H1 (cell line): ENCODE measurements around the gene SEMA3D. TPM values are rescaled to one million over a fixed set of nuclear protein-coding genes. Genes with fewer than 3 reads are reported as not detected.

ENCODE experiments used
- CTCF ChIA-PET: fragments of 300-600 bp; sonication (Branson Sonifier 250); formaldehyde crosslinking; loops from one replicate; lab custom pipeline; 2021; ENCODE audit not compliant: partially characterized antibody; lab: Charles Lee
- POLR2A ChIA-PET: fragments of 300-600 bp; sonication (Branson Sonifier 250); formaldehyde crosslinking; loops from one replicate; lab custom pipeline; 2021; ENCODE audit warnings: inconsistent platforms; ENCODE audit not compliant: partially characterized antibody; lab: Charles Lee
- DNase-seq, 2 experiments: peaks; one replicate each; pipeline versions ENCODE4 v3.0.0 to v3.0.0-alpha.2; 2010 to 2022; ENCODE audit warnings: low spot score in 2 of 2, low read depth in 1 of 2, mixed read lengths in 1 of 2
- FAIRE-seq: peaks from 2 replicates; lab custom pipeline; 2011; peaks lifted over from hg19 to GRCh38; lab: Jason Lieb, UNC
- H2AFZ ChIP-seq: 2 replicates; pipeline ENCODE4 v1.8.1; 2012; ENCODE audit warnings: low read length, inconsistent platforms
- H2AK5ac ChIP-seq: 2 replicates; pipeline ENCODE4 v1.6.1; 2013; ENCODE audit warnings: low read depth, low read length
- H2BK120ac ChIP-seq: replicated peaks from 2 replicates; pipeline ENCODE3; 2013; ENCODE audit warnings: low read depth, low read length, inconsistent platforms
- H2BK12ac ChIP-seq: 2 replicates; pipeline ENCODE4 v1.6.1; 2013; ENCODE audit warnings: low read depth, low read length
- H2BK15ac ChIP-seq: 2 replicates; pipeline ENCODE4 v1.6.1; 2013; ENCODE audit warnings: low read length
- H2BK20ac ChIP-seq: 2 replicates; pipeline ENCODE4 v1.6.1; 2013; ENCODE audit warnings: low read length
- H2BK5ac ChIP-seq: 2 replicates; pipeline ENCODE4 v1.6.1; 2013; ENCODE audit warnings: low read depth, low read length
- H3K14ac ChIP-seq: 2 replicates; pipeline ENCODE4 v1.6.1; 2013; ENCODE audit warnings: inconsistent platforms; ENCODE audit not compliant: insufficient read length
- H3K18ac ChIP-seq: 2 replicates; pipeline ENCODE4 v1.6.1; 2013; ENCODE audit warnings: low read length; ENCODE audit errors: extremely low read depth
- H3K23ac ChIP-seq: 2 replicates; pipeline ENCODE4 v1.6.1; 2013; ENCODE audit warnings: inconsistent platforms; ENCODE audit not compliant: insufficient read length
- H3K23me2 ChIP-seq: 2 replicates; pipeline ENCODE4 v1.6.1; 2013; ENCODE audit warnings: low read depth, low read length
- H3K27ac ChIP-seq: 2 replicates; pipeline ENCODE4 v1.6.1; 2011; ENCODE audit warnings: low read depth, low read length, inconsistent platforms
- H3K27me3 ChIP-seq, 4 experiments: replicated peaks in 1 of 4; 1 replicate in 1 of 4; 2 replicates in 3 of 4; pipeline versions ENCODE4 v1.6.1 to v1.8.1; 2011 to 2013; ENCODE audit warnings: low read length in 3 of 4, mild to moderate bottlenecking in 3 of 4, inconsistent platforms in 2 of 4, mixed read lengths in 2 of 4, moderate library complexity in 1 of 4; ENCODE audit not compliant: control insufficient read depth in 3 of 4, insufficient read depth in 3 of 4; ENCODE audit errors: extremely low read depth in 1 of 4
- H3K36me3 ChIP-seq, 4 experiments: 2 replicates each; pipeline versions ENCODE4 v1.6.1 to v1.8.1; 2011 to 2013; ENCODE audit warnings: mild to moderate bottlenecking in 4 of 4, low read length in 3 of 4, moderate library complexity in 2 of 4, control low read depth in 1 of 4, inconsistent platforms in 1 of 4; ENCODE audit not compliant: insufficient read depth in 4 of 4, control insufficient read depth in 2 of 4
- H3K4ac ChIP-seq: replicated peaks from 2 replicates; pipeline ENCODE3; 2013; ENCODE audit warnings: low read length, low read depth, mixed read lengths, inconsistent platforms; ENCODE audit not compliant: insufficient read length
- H3K4me1 ChIP-seq, 4 experiments: replicated peaks in 1 of 4; 1 replicate in 1 of 4; 2 replicates in 3 of 4; pipeline versions ENCODE4 v1.6.1 to v1.8.1; 2011 to 2013; ENCODE audit warnings: low read length in 3 of 4, inconsistent platforms in 2 of 4, mixed read lengths in 1 of 4; ENCODE audit not compliant: insufficient read depth in 4 of 4, control insufficient read depth in 3 of 4
- H3K4me2 ChIP-seq, 2 experiments: 2 replicates each; pipeline versions ENCODE4 v1.6.1 to v1.8.1; 2011 to 2013; ENCODE audit warnings: low read depth in 2 of 2, low read length in 2 of 2, control low read depth in 1 of 2, inconsistent platforms in 1 of 2, mild to moderate bottlenecking in 1 of 2; ENCODE audit not compliant: insufficient read depth in 1 of 2
- H3K4me3 ChIP-seq, 4 experiments: fragments of 200-600, 300-600 bp in 1 of 4; sonication (generic), shearing (Covaris generic), sonication (Bioruptor Twin) in 1 of 4; 2 replicates each; pipeline versions ENCODE4 v1.5.1 to v1.8.1; 2011 to 2016; ENCODE audit warnings: low read length in 4 of 4, low read depth in 3 of 4, control low read depth in 2 of 4, inconsistent platforms in 2 of 4, mild to moderate bottlenecking in 2 of 4, mixed read lengths in 1 of 4, moderate library complexity in 1 of 4; ENCODE audit not compliant: insufficient read depth in 2 of 4; ENCODE audit errors: extremely low read depth in 1 of 4
- H3K56ac ChIP-seq: replicated peaks from 2 replicates; pipeline ENCODE3; 2013; ENCODE audit warnings: low read depth, mild to moderate bottlenecking, mixed read lengths, low read length, inconsistent platforms; ENCODE audit not compliant: insufficient read length
- H3K79me1 ChIP-seq: 2 replicates; pipeline ENCODE4 v1.6.1; 2013; ENCODE audit warnings: low read depth, low read length, control low read depth
- H3K79me2 ChIP-seq, 2 experiments: 2 replicates each; pipeline versions ENCODE4 v1.6.1 to v1.8.1; 2012 to 2013; ENCODE audit warnings: low read length in 2 of 2, mild to moderate bottlenecking in 2 of 2, inconsistent platforms in 1 of 2; ENCODE audit not compliant: insufficient read depth in 2 of 2, control insufficient read depth in 1 of 2
- H3K9ac ChIP-seq, 4 experiments: replicated peaks in 1 of 4; 1 replicate in 1 of 4; 2 replicates in 3 of 4; pipeline versions ENCODE4 v1.6.1 to v1.8.1; 2011 to 2013; ENCODE audit warnings: low read depth in 3 of 4, low read length in 3 of 4, control low read depth in 2 of 4, mild to moderate bottlenecking in 2 of 4, moderate library complexity in 2 of 4, inconsistent platforms in 1 of 4; ENCODE audit errors: extremely low read depth in 1 of 4
- H3K9me3 ChIP-seq, 2 experiments: 2 replicates each; pipeline versions ENCODE4 v1.6.1 to v1.8.1; 2012 to 2013; ENCODE audit warnings: mild to moderate bottlenecking in 2 of 2, moderate library complexity in 2 of 2, control low read depth in 1 of 2, inconsistent platforms in 1 of 2, low read depth in 1 of 2, low read length in 1 of 2, mixed read lengths in 1 of 2; ENCODE audit not compliant: insufficient read depth in 2 of 2
- H4K20me1 ChIP-seq, 2 experiments: replicated peaks in 1 of 2; 2 replicates each; pipeline versions ENCODE3 to v1.8.1; 2011 to 2013; ENCODE audit warnings: inconsistent platforms in 2 of 2, low read length in 2 of 2, mild to moderate bottlenecking in 1 of 2; ENCODE audit not compliant: insufficient read depth in 2 of 2, control insufficient read depth in 1 of 2
- H4K5ac ChIP-seq: 2 replicates; pipeline ENCODE4 v1.6.1; 2013; ENCODE audit warnings: low read length, low read depth, mixed read lengths, inconsistent platforms; ENCODE audit not compliant: insufficient read length
- H4K8ac ChIP-seq: 2 replicates; pipeline ENCODE4 v1.8.0; 2013; ENCODE audit warnings: mild to moderate bottlenecking, moderate library complexity, low read length, inconsistent platforms; ENCODE audit not compliant: insufficient read depth; ENCODE audit errors: extremely low read depth
- H4K91ac ChIP-seq: replicated peaks from 2 replicates; pipeline ENCODE3; 2013; ENCODE audit warnings: low read length, mixed read lengths, inconsistent platforms; ENCODE audit not compliant: insufficient read length
- RBBP5 ChIP-seq: IDR thresholded peaks from 2 replicates; pipeline ENCODE4 v1.7.1; 2012; ENCODE audit warnings: low read depth, mild to moderate bottlenecking, inconsistent platforms, low read length, moderate library complexity, borderline replicate concordance
- SIN3A ChIP-seq, 2 experiments: IDR thresholded peaks in 1 of 2; conservative IDR thresholded peaks in 1 of 2; 2 replicates each; pipeline ENCODE4 v1.6.1; 2011 to 2012; ENCODE audit warnings: low read length in 2 of 2, improper control_type of control experiment in 1 of 2, low read depth in 1 of 2, mild to moderate bottlenecking in 1 of 2
- WGBS, 2 experiments: shearing (Covaris generic) in 1 of 2; methylation state at CpG; one replicate each; pipeline versions ENCODE4 v1.1.6 to v1.1.7; 2013 to 2015; ENCODE audit warnings: low lambda C conversion rate in 2 of 2, mixed read lengths in 2 of 2, inconsistent platforms in 1 of 2, low coverage in 1 of 2, missing lambda C conversion rate in 1 of 2; ENCODE audit not compliant: insufficient replicate concordance in 2 of 2, insufficient coverage in 1 of 2, insufficient read length in 1 of 2; ENCODE audit errors: extremely low coverage in 1 of 2, missing lambda C conversion rate in 1 of 2; 5-methylcytosine and 5-hydroxymethylcytosine counted together
- polyA plus RNA-seq, 7 experiments: library from polyadenylated mRNA; depleted of rRNA in 3 of 7; stranded (reverse) in 5 of 7; unstranded in 2 of 7; fragments of >200 nt in 5 of 7; fragments of 200-250 nt in 2 of 7; gene quantifications; 1 replicate in 5 of 7; 2 replicates in 1 of 7; 4 replicates in 1 of 7; pipeline versions ENCODE4 v1.2.1 to v1.2.3, GENCODE V29; 2011 to 2013; ENCODE audit warnings: missing spikeins in 2 of 7, mixed read lengths in 2 of 7
- total RNA-seq: library from RNA; stranded (reverse); fragmentation: NEBNext Ultra II Directional; extraction: Animal tissue kit (Norgen Biotek cat#: 25700); gene quantifications from 2 replicates; pipeline ENCODE4 v1.2.1, GENCODE V29; 2021

SEMA3D gene
- total and polyA plus RNA-seq, 2 of the 8 experiments (the other 6 are each of a cell fraction or from before 2014, with no cell fraction given) = 1.6 to 3.5 TPM

DNA sequence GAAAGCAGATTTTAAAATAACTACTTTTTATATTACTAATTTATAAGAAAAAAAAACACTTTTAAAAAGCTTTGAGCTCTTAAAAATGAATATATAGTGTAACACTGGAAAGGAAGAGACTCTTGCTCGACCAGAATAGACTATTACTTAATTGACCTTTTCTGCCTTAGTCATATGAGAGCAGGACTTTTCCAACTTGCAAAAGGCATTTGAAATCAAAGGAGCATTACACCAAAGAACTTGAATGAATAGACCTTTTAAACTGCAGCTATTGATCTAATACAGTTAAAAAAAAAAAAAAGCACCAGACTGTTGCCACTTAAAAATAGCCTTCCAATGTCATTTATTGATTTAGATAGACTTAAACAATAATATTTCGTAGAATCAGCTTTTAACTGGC lies 17.2 kb upstream of the SEMA3D start:
- CTCF ChIA-PET = interaction anchor here (0.7 to 0.8 kb wide), 2 partner anchors 260 to 1478 kb away, joined by 3 to 4 read pairs; no protein-coding TSS in a partner anchor
- no peaks in the 10 kb centered on the region for H3K79me1 ChIP-seq

More for the DNA sequence above, 17.2 kb upstream of the SEMA3D start:
- Histone ChIP-seq H4K5ac (no peak overlapping the region), H2AK5ac (no peak overlapping the region), H3K4me1 (peaks cover 0 to 3% (median 0%) of the 10 kb centered on the region in 4 experiments; a peak in 1 of 7 replicates), H2BK12ac (no peak overlapping the region), H3K79me2 (no peaks in the 10 kb centered on the region), H3K56ac (no peak overlapping the region), H4K20me1 (no peaks in the 10 kb centered on the region), H3K4me3 (no peak overlapping the region), H4K91ac (no peak overlapping the region), H3K9me3 (peaks cover 7 to 13% of the 10 kb centered on the region in 2 experiments), H3K27ac (no peak overlapping the region), H2AFZ (no peak overlapping the region), H3K36me3 (0 out of 8 replicates have a peak, but pooled peaks cover 0 to 2% (median 0%) of the 10 kb centered on the region in 4 experiments), H3K4me2 (no peak overlapping the region), H2BK20ac (no peak overlapping the region), H3K4ac (no peak overlapping the region), H3K18ac (no peak overlapping the region), H4K8ac (no peak overlapping the region), H2BK15ac (no peak overlapping the region), H3K14ac (no peak overlapping the region), H3K23ac (no peak overlapping the region), H2BK5ac (no peak overlapping the region), H2BK120ac (no peak overlapping the region), H3K23me2 (no peaks in the 10 kb centered on the region), H3K27me3 (peaks cover 0 to 1% (median 0%) of the 10 kb centered on the region in 4 experiments; a peak in 1 of 7 replicates), H3K9ac (no peak overlapping the region)
- 85% methylated on average over 2 of the region's 2 CpGs; no CpG with 5 or more reads in 1 of the 2 experiments for WGBS, 2 experiments
- POLR2A ChIA-PET = no interaction called here
- no peak for DNase-seq
- no peak for TF ChIP-seq RBBP5
- no peak for TF ChIP-seq SIN3A (conservative IDR thresholded peaks at IDR 0.05 in 1 of 2, IDR thresholded peaks at IDR 0.05 in 1 of 2; ENCODE audit: low read depth in 1 of 2, low read length in 2 of 2)
- no peak for FAIRE-seq
